GM10266 (cell line): Measurements from ENCODE around the gene ADARB2.

Experiments used
- DNase-seq: peaks from one replicate; pipeline ENCODE4 v3.0.0; 2012; ENCODE audit errors: extremely low spot score
- TF ChIP-seq, protein P1 (sequence below): IDR thresholded peaks from 2 replicates; pipeline ENCODE4 v1.5.1; 2012; ENCODE audit warnings: mild to moderate bottlenecking, low read depth; ENCODE audit not compliant: control insufficient read depth, insufficient read depth; ENCODE audit errors: missing control alignments

Gene ADARB2

GRCh38 chr10:1411451-1411850 lies 325.9 kb downstream of the ADARB2 start:
- no peak for DNase-seq
- TF ChIP-seq, protein P1, sequence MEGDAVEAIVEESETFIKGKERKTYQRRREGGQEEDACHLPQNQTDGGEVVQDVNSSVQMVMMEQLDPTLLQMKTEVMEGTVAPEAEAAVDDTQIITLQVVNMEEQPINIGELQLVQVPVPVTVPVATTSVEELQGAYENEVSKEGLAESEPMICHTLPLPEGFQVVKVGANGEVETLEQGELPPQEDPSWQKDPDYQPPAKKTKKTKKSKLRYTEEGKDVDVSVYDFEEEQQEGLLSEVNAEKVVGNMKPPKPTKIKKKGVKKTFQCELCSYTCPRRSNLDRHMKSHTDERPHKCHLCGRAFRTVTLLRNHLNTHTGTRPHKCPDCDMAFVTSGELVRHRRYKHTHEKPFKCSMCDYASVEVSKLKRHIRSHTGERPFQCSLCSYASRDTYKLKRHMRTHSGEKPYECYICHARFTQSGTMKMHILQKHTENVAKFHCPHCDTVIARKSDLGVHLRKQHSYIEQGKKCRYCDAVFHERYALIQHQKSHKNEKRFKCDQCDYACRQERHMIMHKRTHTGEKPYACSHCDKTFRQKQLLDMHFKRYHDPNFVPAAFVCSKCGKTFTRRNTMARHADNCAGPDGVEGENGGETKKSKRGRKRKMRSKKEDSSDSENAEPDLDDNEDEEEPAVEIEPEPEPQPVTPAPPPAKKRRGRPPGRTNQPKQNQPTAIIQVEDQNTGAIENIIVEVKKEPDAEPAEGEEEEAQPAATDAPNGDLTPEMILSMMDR = no peak

DNA sequence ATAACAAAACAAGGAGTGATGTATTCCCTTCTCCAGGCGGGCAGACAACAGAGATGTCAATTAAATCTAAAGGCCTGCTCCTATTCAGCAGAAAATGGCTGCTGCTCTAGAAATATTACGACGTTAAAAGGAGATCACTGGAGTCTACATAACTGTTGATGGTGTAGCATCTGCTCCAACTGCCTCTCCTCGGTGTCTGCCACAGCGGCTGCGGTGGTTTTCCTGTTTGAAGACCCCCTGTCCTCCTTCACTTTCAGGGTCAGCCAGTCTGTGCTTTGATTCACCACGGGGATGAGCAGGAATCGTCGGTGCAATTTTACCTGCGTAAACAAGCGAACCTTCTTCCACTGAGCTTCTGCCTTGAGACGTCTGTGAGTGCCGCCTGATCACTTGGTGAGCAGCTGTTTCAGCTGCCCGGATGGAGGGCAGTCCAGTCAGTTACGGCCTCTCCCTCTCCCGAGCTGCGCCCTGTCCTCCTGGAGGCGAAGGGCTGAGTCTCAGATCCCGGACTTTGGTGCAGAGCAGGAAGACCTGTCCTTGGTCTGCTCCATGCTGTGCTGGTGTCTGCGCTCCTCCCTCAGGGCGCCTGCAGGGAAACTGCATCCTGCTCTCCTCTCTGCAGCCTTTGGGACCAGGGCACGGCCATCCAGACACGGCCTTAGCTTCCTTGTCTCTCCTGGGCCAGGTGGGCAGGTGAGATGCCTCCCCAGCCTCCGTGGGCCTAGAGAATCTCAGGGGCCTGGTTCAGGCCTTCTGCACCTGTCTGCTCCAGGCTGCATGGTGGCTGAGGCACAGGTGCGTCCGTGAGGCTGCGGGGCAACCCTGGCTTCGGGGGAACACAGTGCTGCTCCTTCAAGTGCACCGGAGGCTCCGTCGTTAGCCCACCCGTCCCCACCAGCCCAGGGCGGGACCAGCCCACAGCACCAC lies 326.6 kb downstream of the ADARB2 start:
- TF ChIP-seq, protein P1 = no peak
- DNase-seq = no peak

GRCh38 chr10:1410032-1410431 lies 327.3 kb downstream of the ADARB2 start:
- TF ChIP-seq, protein P1 = no peak
- no peak for DNase-seq

DNA sequence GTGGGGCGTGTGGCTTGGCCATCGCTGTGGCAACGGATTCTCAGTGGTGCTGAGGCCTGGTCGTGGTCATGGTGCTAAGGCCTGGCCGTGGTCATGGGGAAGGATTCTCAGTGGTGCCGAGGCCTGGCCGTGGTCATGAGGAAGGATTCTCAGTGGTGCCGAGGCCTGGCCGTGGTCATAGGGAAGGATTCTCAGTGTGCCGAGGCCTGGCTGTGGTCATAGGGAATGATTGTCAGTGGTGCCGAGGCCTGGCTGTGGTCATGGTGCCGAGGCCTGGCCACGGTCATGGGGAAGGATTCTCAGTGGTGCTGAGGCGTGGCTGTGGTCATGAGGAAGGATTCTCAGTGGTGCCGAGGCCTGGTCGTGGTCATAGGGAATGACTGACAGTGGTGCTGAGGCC lies 327.9 kb downstream of the ADARB2 start:
- DNase-seq = no peak
- TF ChIP-seq, protein P1 = no peak

DNA sequence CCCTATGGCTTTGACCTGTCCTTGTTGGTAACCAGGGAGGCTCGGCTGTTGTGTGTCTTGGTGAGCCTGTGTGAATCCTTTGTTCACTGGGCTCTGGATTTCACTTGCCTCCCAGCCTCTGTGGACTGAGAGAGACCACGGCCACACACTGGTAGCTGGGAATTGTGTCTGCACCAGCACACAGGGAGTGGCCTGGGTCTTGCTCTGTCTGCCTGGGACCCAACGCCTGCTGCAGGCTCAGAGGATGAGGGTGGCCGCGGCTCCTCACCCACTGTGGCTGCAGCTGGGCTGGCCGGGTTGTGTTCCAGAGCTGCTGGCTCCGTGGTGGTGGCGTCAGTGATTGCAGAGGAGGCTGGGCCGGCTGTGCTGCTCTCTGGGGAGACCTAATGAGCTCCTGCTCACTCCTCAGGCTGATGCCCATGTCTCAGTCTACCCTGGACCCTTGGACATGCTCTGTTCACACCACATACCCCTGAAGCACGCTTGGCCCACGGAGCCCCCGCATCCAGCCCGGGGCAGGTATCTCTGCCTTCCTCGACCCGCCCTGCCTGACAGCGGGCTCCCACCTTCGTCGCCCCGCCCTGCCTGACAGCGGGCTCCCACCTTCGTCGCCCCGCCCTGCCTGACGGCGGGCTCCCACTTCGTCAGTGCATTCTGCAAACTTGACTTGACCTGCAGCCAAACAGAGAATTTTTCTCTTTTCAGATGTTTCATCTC lies 328.5 kb downstream of the ADARB2 start:
- TF ChIP-seq, protein P1 = no peak
- DNase-seq = no peak

DNA sequence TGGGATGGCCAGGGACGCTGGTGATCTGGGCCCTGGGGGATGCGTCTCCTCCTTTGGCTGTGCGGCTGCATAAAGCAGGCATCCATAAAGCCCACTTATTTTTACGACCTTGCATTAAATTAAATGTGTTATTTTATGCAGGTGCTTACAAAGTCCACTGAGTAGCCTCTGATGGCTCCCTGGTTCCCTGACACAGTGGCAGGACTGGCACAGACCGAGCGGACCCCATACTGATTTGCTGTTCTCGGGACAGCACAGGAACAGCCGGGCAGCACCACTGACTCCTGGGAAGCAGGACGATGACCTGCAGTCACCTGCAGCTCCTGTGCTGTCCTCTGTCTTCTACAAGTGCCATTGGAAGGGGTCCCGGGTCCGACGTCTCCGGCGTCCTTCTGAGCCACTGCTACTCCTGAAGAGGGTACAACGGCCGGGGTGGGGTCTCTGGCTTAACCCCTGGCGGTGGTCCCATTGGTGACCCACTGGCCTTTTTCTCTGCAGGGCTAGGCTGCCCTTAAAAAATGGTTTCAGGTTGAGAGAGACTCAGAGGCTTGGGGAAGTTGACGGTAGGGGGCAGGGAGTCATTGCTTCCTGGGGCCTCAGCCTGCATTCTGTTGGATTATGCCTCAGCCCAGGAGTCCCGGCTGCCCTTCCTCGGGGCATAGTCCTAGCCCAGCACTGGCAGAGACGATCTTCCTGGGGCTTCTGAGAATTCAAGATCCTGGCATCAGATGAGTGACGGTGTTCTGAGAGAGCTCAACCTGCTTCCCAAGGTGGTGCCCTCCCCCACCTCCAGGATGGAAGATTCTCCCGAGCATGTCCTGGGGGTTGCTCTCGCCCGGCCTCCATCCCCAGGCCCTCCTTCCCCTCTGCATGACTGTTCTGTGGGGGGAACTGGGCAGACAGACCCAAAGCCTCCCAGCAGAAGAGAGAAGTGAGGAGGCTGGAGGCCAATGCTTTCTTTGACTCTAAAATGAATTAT lies 330.1 kb downstream of the ADARB2 start:
- no peak for DNase-seq
- TF ChIP-seq, protein P1 = no peak
